Measurements from ENCODE around the gene HIVEP2. TPM values are rescaled to one million over a fixed set of nuclear protein-coding genes. Genes with fewer than 3 reads are reported as not detected.

HIVEP2 gene
- total RNA-seq, 1 experiment from 2014 or later: 4.2 TPM

GRCh38 chr6:142809947-142810346 is 135.0 kb downstream of the HIVEP2 start:
- H2BK12ac ChIP-seq (ENCODE audit: insufficient read length, low read depth, low read length): no peak overlapping the region
- H3K4me2 ChIP-seq (ENCODE audit: insufficient read depth, insufficient read length, low read length): no peak overlapping the region
- H2AFZ ChIP-seq (ENCODE audit: low read length): no peak overlapping the region
- H2BK15ac ChIP-seq (ENCODE audit: low read depth, low read length): no peak overlapping the region
- no peak overlapping the region for H3K9ac ChIP-seq (ENCODE audit: extremely low read depth, insufficient read length, low read length)
- no peak overlapping the region for H2BK5ac ChIP-seq (ENCODE audit: insufficient read length, low read length)
- no peak overlapping the region for H3T11ph ChIP-seq (ENCODE audit: low read length)
- no peak overlapping the region for H3K4me3 Mint-ChIP-seq
- no peak overlapping the region for H2BK120ac ChIP-seq (ENCODE audit: low read depth, low read length, poor library complexity, severe bottlenecking)
- no peak overlapping the region for H3K27ac Mint-ChIP-seq
- no peak overlapping the region for H4K5ac ChIP-seq (ENCODE audit: insufficient read length, low read depth, low read length)
- no peaks in the 10 kb centered on the region; a peak in 2 of 7 replicates for H3K36me3 Mint-ChIP-seq (ENCODE audit: insufficient read depth in 1 of 3, low read depth in 3 of 3)
- H3K27me3 ChIP-seq (ENCODE audit: insufficient read depth, low read length): no peaks in the 10 kb centered on the region
- H3K9me3 Mint-ChIP-seq: no peaks in the 10 kb centered on the region
- no peaks in the 10 kb centered on the region for H3K79me1 ChIP-seq (ENCODE audit: insufficient read depth, low read depth, low read length, poor library complexity, severe bottlenecking)
- no peaks in the 10 kb centered on the region for H4K20me1 ChIP-seq (ENCODE audit: control insufficient read depth, insufficient read depth, insufficient read length)
- no CpG with 5 or more reads among the region's 2 CpGs for WGBS (ENCODE audit: extremely low coverage, insufficient read length, low lambda C conversion rate)
- TF ChIP-seq CTCF (conservative IDR thresholded peaks at IDR 0.05): no peak
- no peak overlapping the region for H3K4ac ChIP-seq (ENCODE audit: low read depth, low read length)
- H3K18ac ChIP-seq (ENCODE audit: insufficient read length, low read depth, low read length): no peak overlapping the region
- no peak for DNase-seq
- no peaks in the 10 kb centered on the region for H3K27me3 Mint-ChIP-seq (ENCODE audit: low read depth)
- no peak overlapping the region for H4K8ac ChIP-seq (replicated peaks; ENCODE audit: insufficient read length, low read depth, low read length)
- peaks cover 12 to 16% of the 10 kb centered on the region in 2 experiments for H3K4me1 Mint-ChIP-seq
- no peak overlapping the region for H2BK20ac ChIP-seq (ENCODE audit: low read depth, low read length, poor library complexity, severe bottlenecking)
- no peaks in the 10 kb centered on the region for H3K23me2 ChIP-seq (ENCODE audit: insufficient read length, low read depth, low read length, poor library complexity, severe bottlenecking)
- H3K9me3 ChIP-seq (ENCODE audit: control insufficient read depth, low read depth, low read length): no peaks in the 10 kb centered on the region
- peaks cover 4% of the 10 kb centered on the region; the same call in 1 of the 2 replicates for H3K4me1 ChIP-seq (ENCODE audit: insufficient read depth, low read length)
- H3K14ac ChIP-seq (ENCODE audit: insufficient read depth, low read length): no peak overlapping the region
- H3K23ac ChIP-seq (ENCODE audit: insufficient read length, low read depth, low read length): no peak overlapping the region
- no peak overlapping the region for H3K27ac ChIP-seq (ENCODE audit: insufficient read length, low read depth, low read length)
- no peaks in the 10 kb centered on the region for H3K79me2 ChIP-seq (ENCODE audit: insufficient read depth, low read length)
- H2AK5ac ChIP-seq (ENCODE audit: insufficient read length, low read length): no peak overlapping the region
- H3K56ac ChIP-seq (ENCODE audit: insufficient read length, low read depth, low read length): no peak overlapping the region
- no peak overlapping the region for H4K91ac ChIP-seq (ENCODE audit: insufficient read length, low read depth, low read length)
